Activated CD4-positive, CD25-positive, alpha-beta regulatory T cell treated with anti-CD3 and anti-CD28 coated beads, Interleukin-2, amount 50 U/mL, for 16 hours (primary cell): Measurements from ENCODE around the gene SMIM15.

Source experiments
- DNase-seq: peaks from one replicate; pipeline ENCODE4 v3.0.0-alpha.2; 2020; ENCODE audit warnings: low read depth, low spot score

The SMIM15 gene

GRCh38 chr5:61159836-61160235 lies 2.4 kb downstream of the SMIM15 start:
- DNase-seq = no peak

DNA sequence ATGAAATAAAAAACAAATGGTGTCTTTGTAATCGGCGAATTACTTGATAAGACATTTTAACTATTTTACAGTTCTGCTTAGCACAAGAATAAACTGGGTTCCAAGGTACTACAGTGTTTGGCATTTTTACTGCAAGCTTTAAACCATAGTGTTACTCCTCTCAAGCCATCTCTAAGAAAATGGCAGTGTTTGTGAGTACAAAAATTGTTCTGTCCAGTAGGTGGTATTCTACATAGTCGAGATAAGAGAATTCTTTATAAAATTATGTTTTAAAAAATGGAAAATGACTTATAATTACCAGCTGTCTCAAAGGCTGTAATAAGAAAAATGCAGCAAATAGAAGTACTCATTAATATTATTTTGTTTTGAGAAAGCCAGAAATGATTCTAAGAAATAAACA lies 3.2 kb downstream of the SMIM15 start:
- no peak for DNase-seq

DNA sequence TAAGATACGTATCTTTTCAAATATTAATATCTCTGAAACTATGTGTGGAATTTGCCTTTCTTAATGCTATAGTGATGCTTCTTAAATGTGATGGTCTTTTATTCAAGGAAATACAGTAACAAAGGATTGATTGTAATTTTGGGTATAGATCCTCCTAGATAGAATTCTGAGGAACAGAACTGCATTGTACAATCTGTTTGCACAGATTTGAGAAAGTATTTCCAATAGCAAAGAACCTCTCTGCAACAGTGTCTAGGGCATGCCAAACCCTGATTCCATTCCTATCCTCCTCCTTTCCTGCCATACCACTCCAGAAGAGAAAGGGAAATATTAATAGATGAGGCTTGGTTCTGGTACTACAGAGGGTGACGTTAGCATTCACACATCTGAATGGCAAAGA lies 10.4 kb downstream of the SMIM15 start:
- no peak for DNase-seq

DNA sequence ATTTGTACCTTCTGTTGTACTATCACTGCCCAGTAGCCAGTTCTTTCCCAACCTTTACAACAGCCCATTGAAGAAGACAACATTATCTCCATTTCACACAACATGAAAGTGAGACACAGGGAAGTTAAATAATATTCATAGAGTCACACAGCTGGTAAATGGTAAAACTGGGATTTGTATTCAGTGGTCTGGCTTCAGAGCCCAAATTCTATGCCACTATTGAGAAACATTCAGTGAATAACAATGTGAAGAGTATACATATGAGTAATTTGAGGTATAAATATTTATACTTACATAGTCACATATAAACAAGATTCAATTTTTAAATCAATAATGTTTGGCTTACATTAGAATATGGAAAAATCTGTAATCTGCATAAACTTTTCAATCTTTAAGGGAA lies 13.8 kb downstream of the SMIM15 start:
- no peak for DNase-seq

DNA sequence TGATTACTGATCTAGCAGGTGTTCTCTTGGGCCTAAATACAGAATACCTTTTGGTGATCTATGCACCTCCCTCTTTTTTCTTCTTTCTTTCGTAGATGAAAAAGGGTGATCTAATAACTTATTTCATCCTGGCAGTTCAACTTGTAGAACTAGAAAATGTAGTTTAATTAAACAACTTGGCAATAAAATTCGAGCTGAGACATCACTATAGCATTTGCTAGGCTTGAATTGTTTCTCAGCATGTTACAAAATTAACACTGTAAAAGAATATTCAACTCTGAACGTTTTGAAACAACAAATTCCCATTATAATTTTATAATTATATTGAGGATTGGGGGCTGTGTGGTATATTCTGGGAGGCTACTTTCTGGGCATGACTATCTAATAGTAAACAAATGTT lies 19.5 kb downstream of the SMIM15 start:
- no peak for DNase-seq

DNA sequence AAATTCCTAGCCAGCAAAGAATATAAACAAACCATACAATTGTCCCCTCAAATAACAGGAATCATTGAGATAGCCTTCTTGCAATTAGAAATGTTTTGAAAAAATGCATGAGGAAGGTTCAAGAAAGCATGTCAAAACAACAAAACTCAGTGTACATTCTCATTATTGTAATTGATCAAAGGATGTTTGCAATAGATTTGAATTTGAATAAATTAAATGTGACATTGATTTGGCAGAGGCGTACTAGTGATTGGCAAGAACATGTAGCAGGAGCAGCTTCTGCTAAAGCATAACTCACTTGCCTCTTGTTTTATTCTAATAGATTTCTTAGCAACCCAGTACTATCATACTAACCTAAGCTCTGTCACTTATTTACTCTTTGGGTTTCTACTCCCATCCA lies 19.9 kb downstream of the SMIM15 start:
- DNase-seq = no peak

DNA sequence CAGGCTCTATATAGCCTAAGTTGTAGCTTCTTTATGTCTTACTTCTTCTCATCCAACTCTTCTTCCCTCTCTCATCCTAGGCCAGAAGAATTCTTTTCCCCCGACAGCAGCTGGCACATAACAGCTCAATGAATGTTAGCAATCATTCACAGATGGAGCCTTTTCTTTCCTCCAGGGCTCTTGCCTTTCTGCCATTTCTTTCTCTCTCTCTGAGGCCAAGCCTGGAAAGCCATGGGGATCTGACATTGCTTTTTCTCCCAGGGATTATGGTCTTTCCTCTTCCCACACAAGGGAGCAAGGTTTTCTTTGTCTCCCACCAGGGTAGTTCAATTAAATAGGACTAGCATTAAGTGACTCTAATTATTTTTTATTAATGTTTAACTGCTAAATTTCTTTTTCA lies 20.5 kb downstream of the SMIM15 start:
- DNase-seq = no peak

GRCh38 chr5:61139931-61140330 lies 22.3 kb downstream of the SMIM15 start:
- DNase-seq = no peak

GRCh38 chr5:61139094-61139873 lies 23.0 kb downstream of the SMIM15 start:
- no peak for DNase-seq

DNA sequence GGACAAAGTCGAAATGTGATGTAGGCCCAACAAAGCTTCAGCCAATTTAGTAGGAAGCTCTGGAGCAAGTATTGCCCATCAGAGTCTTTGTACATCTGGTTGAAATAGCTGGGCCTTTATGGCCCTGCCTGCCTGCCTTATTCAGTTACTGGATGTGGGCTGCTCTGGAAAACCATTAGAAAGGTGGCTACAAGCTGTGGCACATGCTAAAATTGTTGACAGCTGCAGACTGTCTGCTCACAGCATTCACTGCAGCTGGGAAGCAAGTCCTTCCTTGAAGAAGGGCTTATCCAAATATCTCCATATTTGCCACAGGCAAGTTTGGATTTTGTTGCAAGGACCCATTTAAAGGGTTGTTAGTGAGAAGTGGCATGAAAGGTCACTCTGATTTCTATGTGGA lies 24.4 kb downstream of the SMIM15 start:
- DNase-seq = no peak

GRCh38 chr5:61132559-61132958 lies 29.7 kb downstream of the SMIM15 start:
- no peak for DNase-seq

GRCh38 chr5:61130289-61130688 lies 32.0 kb downstream of the SMIM15 start:
- DNase-seq = no peak

- DNase-seq = no peak
Measured at GRCh38 chr5:61123145-61123544, 39.1 kb downstream of the SMIM15 start.

GRCh38 chr5:61120534-61120933 lies 41.7 kb downstream of the SMIM15 start:
- no peak for DNase-seq

DNA sequence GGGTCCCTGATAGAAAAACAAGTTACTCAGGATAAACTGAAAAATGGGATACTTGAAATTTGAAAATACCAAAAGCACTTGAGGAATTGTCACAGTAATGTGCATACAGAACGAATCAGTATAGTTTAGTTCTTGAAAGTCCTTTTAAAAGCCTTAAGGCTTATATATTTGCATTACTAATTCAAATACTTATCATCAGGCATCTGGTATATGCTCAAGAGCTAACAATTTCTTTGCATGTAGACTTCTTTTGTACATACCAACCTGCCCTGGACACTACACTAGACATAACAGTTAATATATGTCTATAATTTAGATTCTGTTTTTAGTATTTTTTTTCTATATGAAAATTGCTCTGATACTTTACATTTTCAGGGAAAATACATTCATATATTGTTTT lies 43.2 kb downstream of the SMIM15 start:
- no peak for DNase-seq

DNA sequence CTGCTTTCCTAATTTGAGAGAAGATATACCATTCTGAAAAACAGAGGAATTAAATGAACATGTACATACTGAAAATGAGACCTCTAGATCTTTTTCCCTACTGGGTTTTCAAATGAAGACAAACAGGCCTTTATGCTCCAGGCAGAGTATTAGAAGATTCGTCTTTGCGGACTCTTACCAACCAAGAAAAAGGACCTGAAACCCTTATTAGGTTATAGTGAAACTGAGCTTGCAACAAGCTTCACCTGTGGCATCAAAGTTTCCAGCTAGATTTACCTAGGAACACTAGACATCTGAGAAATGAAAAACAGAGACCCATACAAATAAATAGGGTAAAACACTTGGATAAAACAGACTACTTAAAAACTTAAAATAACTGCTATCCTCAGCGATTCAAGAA lies 46.3 kb downstream of the SMIM15 start:
- no peak for DNase-seq

GRCh38 chr5:61114441-61114840 lies 47.8 kb downstream of the SMIM15 start:
- no peak for DNase-seq
